ENCODE measurements around the gene IGSF21.

- no peak for TF ChIP-seq POLR2A (IDR thresholded peaks at IDR 0.05)
- no peak for TF ChIP-seq CTCF (IDR thresholded peaks at IDR 0.05)
Measured at GRCh38 chr1:18124977-18125376, 17.4 kb downstream of the IGSF21 start.
